ENCODE measurements around the gene PLEKHO2.

PLEKHO2 gene

GRCh38 chr15:64912379-64913325 is 70.9 kb downstream of the PLEKHO2 start:
- no peak for DNase-seq (ENCODE audit: low read depth in 2 of 2)

DNA sequence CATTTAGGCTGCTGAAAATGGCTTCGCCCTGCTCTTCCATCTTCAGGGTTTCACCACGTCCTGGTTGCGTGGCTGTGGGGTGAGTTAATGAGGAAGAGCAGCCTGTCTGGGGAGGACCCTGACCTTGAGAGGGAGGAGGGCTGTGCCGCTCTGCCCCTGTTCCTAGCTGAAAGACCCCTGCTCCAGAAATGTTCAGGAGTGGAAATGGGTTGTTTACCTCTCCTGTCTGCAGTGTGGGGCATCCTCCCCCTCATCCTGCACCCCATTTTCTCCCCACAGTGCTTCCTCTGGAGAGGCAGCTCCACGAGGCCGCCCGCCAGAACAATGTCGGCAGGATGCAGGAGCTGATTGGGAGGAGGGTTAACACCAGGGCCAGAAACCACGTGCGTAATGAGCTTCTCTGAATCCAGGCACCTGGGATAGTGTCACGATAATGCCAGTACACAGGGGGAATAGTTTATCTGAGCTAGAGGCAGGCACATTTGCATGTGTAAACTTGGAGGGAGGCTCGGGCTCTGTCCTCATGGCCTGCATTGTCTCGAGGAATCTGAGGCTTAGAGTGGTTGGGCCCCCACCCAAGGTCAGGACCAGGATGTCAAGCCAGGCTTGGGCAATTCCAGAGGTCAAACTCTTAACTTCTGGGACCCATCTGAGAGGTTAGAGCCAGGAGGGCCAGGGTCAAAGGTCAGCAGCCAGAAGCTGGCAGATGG is 74.0 kb downstream of the PLEKHO2 start:
- DNase-seq (ENCODE audit: low read depth in 2 of 2), result no peak

DNA sequence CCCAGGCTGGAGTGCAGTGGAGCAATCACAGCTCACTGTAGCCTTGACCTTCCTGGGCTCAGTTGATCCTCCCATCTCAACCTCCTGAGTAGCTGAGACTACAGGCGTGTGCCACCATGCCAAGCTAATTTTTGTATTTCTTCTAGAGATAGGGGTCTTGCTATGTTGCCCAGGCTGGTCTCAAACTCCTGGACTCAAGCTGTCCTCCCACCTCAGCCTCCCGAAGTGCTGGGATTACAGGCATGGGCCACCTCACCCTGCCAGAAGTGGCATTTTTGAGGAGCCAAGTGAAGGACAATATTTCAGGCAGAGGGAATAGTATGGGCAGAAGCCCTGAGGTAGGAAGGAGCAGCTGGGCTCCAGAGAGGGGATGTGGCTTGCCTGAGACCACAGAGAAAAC is 74.7 kb downstream of the PLEKHO2 start:
- no peak for DNase-seq (ENCODE audit: low read depth in 2 of 2)

- DNase-seq (ENCODE audit: low read depth in 2 of 2), result no peak
Measured at GRCh38 chr15:64917211-64917610, 75.5 kb downstream of the PLEKHO2 start.
